Measurements from ENCODE around the gene PPARA.

Gene PPARA

DNA sequence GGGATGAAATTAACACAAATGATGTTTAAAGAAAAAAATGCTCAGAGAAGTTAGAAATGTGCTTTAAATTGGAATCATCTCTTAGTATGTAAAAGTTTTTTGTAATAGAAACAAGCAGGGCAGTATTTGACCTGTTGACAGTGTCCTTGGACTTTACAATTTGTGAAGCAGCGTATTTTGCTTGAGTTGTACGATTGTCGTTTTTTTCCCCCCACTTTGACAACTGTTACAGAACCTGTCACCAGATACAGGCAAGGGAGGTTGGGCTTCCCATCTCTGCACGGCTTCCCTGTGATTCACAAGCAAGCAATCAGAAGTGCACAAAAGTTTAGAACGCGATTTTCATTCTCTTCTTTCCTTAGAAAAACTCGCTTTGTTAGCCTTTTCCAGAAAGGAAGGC is 8.9 kb downstream of the PPARA start:
- Histone ChIP-seq H3K4me1 (ENCODE audit: low read length) (no peaks in the 10 kb centered on the region), H3K79me2 (ENCODE audit: low read length) (no peaks in the 10 kb centered on the region; the same call in 1 of the 2 replicates), H3F3A (ENCODE audit: insufficient read depth, low read length) (no peaks in the 10 kb centered on the region), H3K9me2 (replicated peaks; ENCODE audit: insufficient read depth, low read length) (no peaks in the 10 kb centered on the region), H3K4me2 (ENCODE audit: low read depth, low read length) (no peak overlapping the region), H4K20me1 (ENCODE audit: insufficient read depth, low read length) (no peaks in the 10 kb centered on the region), H3K4me3 (ENCODE audit: low read length) (no peak overlapping the region), H2AFZ (ENCODE audit: low read length) (no peak overlapping the region), H3K27ac (ENCODE audit: low read length) (no peak overlapping the region), H3K36me3 (replicated peaks; ENCODE audit: insufficient read depth, low read length) (no peaks in the 10 kb centered on the region), H3K9ac (ENCODE audit: low read length) (no peak overlapping the region), H3K9me3 (replicated peaks; ENCODE audit: insufficient read depth, low read length) (no peaks in the 10 kb centered on the region), H3K27me3 (replicated peaks; ENCODE audit: insufficient read depth, low read length) (no peaks in the 10 kb centered on the region)
- TF ChIP-seq EZH2 (optimal IDR thresholded peaks at IDR 0.05; ENCODE audit: low read depth, low read length) (no peak), EZH2phosphoT487 (IDR thresholded peaks at IDR 0.05; ENCODE audit: low read length) (no peak)
- TF ChIP-seq, protein P1, sequence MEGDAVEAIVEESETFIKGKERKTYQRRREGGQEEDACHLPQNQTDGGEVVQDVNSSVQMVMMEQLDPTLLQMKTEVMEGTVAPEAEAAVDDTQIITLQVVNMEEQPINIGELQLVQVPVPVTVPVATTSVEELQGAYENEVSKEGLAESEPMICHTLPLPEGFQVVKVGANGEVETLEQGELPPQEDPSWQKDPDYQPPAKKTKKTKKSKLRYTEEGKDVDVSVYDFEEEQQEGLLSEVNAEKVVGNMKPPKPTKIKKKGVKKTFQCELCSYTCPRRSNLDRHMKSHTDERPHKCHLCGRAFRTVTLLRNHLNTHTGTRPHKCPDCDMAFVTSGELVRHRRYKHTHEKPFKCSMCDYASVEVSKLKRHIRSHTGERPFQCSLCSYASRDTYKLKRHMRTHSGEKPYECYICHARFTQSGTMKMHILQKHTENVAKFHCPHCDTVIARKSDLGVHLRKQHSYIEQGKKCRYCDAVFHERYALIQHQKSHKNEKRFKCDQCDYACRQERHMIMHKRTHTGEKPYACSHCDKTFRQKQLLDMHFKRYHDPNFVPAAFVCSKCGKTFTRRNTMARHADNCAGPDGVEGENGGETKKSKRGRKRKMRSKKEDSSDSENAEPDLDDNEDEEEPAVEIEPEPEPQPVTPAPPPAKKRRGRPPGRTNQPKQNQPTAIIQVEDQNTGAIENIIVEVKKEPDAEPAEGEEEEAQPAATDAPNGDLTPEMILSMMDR (IDR thresholded peaks at IDR 0.05; ENCODE audit: low read length), result no peak
- no peak for DNase-seq

DNA sequence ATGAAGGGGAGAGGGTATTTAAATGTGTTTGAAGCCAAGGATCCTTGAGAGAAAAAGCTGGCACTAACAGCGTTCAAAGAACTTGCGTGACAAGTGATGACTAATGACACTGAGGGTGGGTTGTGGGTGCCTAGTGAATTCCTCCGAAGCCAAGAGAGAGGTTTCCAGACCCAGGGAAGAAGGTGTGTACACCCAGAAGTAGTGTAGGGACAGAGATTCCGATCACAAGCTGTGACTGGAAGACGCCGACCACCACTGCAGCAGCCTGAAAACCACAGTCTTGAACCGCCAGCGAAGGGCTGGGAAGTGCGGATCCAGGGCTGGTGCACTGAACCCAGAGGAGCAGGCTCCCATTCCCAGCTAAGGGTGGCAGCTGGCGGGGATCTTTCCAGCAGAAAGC is 9.5 kb downstream of the PPARA start:
- Histone ChIP-seq H3K9me2 (replicated peaks; ENCODE audit: insufficient read depth, low read length) (no peaks in the 10 kb centered on the region), H3K9me3 (replicated peaks; ENCODE audit: insufficient read depth, low read length) (no peaks in the 10 kb centered on the region), H3K4me1 (ENCODE audit: low read length) (no peaks in the 10 kb centered on the region), H3K27me3 (replicated peaks; ENCODE audit: insufficient read depth, low read length) (no peaks in the 10 kb centered on the region), H3F3A (ENCODE audit: insufficient read depth, low read length) (no peaks in the 10 kb centered on the region), H3K4me3 (ENCODE audit: low read length) (no peak overlapping the region), H3K79me2 (ENCODE audit: low read length) (no peaks in the 10 kb centered on the region; the same call in 1 of the 2 replicates), H3K27ac (ENCODE audit: low read length) (no peak overlapping the region), H3K36me3 (replicated peaks; ENCODE audit: insufficient read depth, low read length) (no peaks in the 10 kb centered on the region), H2AFZ (ENCODE audit: low read length) (no peak overlapping the region), H3K9ac (ENCODE audit: low read length) (no peak overlapping the region), H4K20me1 (ENCODE audit: insufficient read depth, low read length) (no peaks in the 10 kb centered on the region), H3K4me2 (ENCODE audit: low read depth, low read length) (no peak overlapping the region)
- TF ChIP-seq, protein P1 (IDR thresholded peaks at IDR 0.05; ENCODE audit: low read length), result no peak
- no peak for TF ChIP-seq EZH2phosphoT487 (IDR thresholded peaks at IDR 0.05; ENCODE audit: low read length)
- no peak for DNase-seq

DNA sequence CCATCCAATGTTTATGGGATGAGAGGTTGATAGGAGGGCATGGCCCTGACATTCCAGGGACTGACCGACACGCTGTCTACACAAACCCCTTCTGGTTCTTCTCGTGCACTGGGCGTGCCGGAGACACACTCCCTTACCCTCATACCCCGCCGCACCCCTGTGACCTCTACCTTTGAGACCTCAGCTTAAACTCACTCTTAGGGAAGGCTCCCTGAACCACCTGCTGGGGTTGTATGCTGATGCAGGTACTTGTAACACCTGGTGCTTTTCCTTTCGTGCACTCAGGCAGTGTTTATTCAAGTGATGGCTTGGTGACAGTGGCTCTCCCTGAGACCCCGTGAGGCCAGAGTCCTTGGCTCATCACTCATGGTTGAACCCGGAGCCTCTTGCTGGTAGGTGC is 12.0 kb downstream of the PPARA start:
- no peaks in the 10 kb centered on the region for H3K4me1 ChIP-seq (ENCODE audit: low read length)
- no peaks in the 10 kb centered on the region for H3K9me3 ChIP-seq (replicated peaks; ENCODE audit: insufficient read depth, low read length)
- TF ChIP-seq, protein P1 (IDR thresholded peaks at IDR 0.05; ENCODE audit: low read length), result no peak
- TF ChIP-seq EZH2 (optimal IDR thresholded peaks at IDR 0.05; ENCODE audit: low read depth, low read length) (no peak), EZH2phosphoT487 (IDR thresholded peaks at IDR 0.05; ENCODE audit: low read length) (no peak)

More for the DNA sequence above, 12.0 kb downstream of the PPARA start:
- Histone ChIP-seq H3K4me3 (ENCODE audit: low read length) (no peak overlapping the region), H3K79me2 (ENCODE audit: low read length) (no peaks in the 10 kb centered on the region; the same call in 1 of the 2 replicates), H3K9me2 (replicated peaks; ENCODE audit: insufficient read depth, low read length) (no peaks in the 10 kb centered on the region), H2AFZ (ENCODE audit: low read length) (no peak overlapping the region), H3K4me2 (ENCODE audit: low read depth, low read length) (no peak overlapping the region), H3K36me3 (replicated peaks; ENCODE audit: insufficient read depth, low read length) (no peaks in the 10 kb centered on the region), H3F3A (ENCODE audit: insufficient read depth, low read length) (no peaks in the 10 kb centered on the region), H3K9ac (ENCODE audit: low read length) (no peak overlapping the region), H3K27ac (ENCODE audit: low read length) (no peak overlapping the region), H4K20me1 (ENCODE audit: insufficient read depth, low read length) (no peaks in the 10 kb centered on the region), H3K27me3 (replicated peaks; ENCODE audit: insufficient read depth, low read length) (no peaks in the 10 kb centered on the region)
- no peak for DNase-seq

Data from MM.1S (cell line).